MCF 10A (cell line): ENCODE results near the gene QSOX1. TPM values are rescaled to one million over a fixed set of nuclear protein-coding genes. Genes with fewer than 3 reads are reported as not detected.

ENCODE experiments used
- BruUV-seq: library from RNA; stranded (reverse); fragments of 400-500 nt; replicated peaks from 2 replicates; lab custom pipeline; 2021; lab: Mats Ljungman, UMichigan
- CTCF ChIA-PET: fragments of 300-600 bp; sonication (Branson Sonifier 250); formaldehyde crosslinking; extraction: SDS; loops from one replicate; lab custom pipeline; 2021; ENCODE audit warnings: antibody characterized with exemption, inconsistent platforms; lab: Yijun Ruan, JAX
- POLR2A ChIA-PET: fragments of 300-600, 350-650 bp; sonication (Branson Sonifier 250); formaldehyde crosslinking; extraction: SDS; loops from one replicate; lab custom pipeline; 2020; ENCODE audit warnings: antibody characterized with exemption, inconsistent platforms; lab: Yijun Ruan, JAX
- DNase-seq: peaks from one replicate; pipeline ENCODE4 v3.0.0-alpha.2; 2018; ENCODE audit not compliant: unreplicated experiment
- H3K27ac Mint-ChIP-seq: one replicate; pipeline ENCODE4 v1.8.0; 2022; ENCODE audit warnings: mild to moderate bottlenecking, low read depth, mixed read lengths; ENCODE audit not compliant: unreplicated experiment
- H3K27me3 Mint-ChIP-seq: one replicate; pipeline ENCODE4 v1.8.0; 2022; ENCODE audit warnings: mixed read lengths; ENCODE audit not compliant: insufficient read depth, unreplicated experiment
- H3K36me3 Mint-ChIP-seq: one replicate; pipeline ENCODE4 v1.8.0; 2022; ENCODE audit warnings: mild to moderate bottlenecking, moderate library complexity, mixed read lengths; ENCODE audit not compliant: insufficient read depth, unreplicated experiment
- H3K4me1 Mint-ChIP-seq: one replicate; pipeline ENCODE4 v1.8.0; 2022; ENCODE audit warnings: mixed read lengths; ENCODE audit not compliant: insufficient read depth, unreplicated experiment
- H3K4me3 Mint-ChIP-seq: one replicate; pipeline ENCODE4 v1.8.0; 2022; ENCODE audit warnings: mild to moderate bottlenecking, moderate library complexity, mixed read lengths; ENCODE audit not compliant: unreplicated experiment
- H3K9me3 Mint-ChIP-seq: one replicate; pipeline ENCODE4 v1.8.0; 2022; ENCODE audit warnings: mixed read lengths; ENCODE audit not compliant: unreplicated experiment
- intact Hi-C: fragments of 100-400 bp; cut with micrococcal nuclease; formaldehyde crosslinking; loops from 2 replicates; pipeline ENCODE4 v1.14.1; 2022
- total RNA-seq: library from RNA; stranded (reverse); gene quantifications from 2 replicates; pipeline ENCODE4 v1.2.3, GENCODE V29; 2022
- TF ChIP-seq, protein P1 (sequence below): fragments of 200-600 bp; IDR thresholded peaks from one replicate; pipeline ENCODE4 v1.8.0; 2022; ENCODE audit warnings: antibody characterized with exemption, mild to moderate bottlenecking; ENCODE audit not compliant: unreplicated experiment

QSOX1 gene
- total RNA-seq, 1 experiment from 2014 or later = 309 TPM

DNA sequence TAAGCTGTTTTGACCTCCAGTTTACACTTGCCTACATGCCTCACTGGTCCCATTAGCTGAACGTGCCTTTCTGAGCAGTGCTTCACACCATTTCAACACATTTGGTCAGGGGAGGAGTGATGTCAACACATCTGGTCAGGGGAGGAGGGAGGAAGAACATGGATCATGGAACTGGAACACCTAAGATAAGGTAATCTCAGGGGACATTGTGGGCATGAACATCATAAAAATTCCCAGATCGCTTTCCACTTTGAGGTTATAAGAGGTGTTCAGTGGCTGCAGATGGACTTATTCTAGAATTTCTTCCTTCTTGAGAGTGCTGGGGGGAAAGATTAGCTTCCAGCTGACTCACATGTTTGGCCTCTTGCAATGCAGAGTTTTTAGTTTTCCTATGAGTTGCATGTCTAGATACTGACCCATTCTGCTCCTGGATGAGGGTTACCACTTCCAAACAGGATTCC lies 2.0 kb downstream of the QSOX1 start:
- intact Hi-C loops = no loop called here
- peaks cover 8% of the 10 kb centered on the region for H3K36me3 Mint-ChIP-seq
- peak overlapping the region; percentile 98 for H3K4me3 Mint-ChIP-seq
- peak; percentile 57 for DNase-seq
- no peaks in the 10 kb centered on the region for H3K9me3 Mint-ChIP-seq
- TF ChIP-seq, protein P1, sequence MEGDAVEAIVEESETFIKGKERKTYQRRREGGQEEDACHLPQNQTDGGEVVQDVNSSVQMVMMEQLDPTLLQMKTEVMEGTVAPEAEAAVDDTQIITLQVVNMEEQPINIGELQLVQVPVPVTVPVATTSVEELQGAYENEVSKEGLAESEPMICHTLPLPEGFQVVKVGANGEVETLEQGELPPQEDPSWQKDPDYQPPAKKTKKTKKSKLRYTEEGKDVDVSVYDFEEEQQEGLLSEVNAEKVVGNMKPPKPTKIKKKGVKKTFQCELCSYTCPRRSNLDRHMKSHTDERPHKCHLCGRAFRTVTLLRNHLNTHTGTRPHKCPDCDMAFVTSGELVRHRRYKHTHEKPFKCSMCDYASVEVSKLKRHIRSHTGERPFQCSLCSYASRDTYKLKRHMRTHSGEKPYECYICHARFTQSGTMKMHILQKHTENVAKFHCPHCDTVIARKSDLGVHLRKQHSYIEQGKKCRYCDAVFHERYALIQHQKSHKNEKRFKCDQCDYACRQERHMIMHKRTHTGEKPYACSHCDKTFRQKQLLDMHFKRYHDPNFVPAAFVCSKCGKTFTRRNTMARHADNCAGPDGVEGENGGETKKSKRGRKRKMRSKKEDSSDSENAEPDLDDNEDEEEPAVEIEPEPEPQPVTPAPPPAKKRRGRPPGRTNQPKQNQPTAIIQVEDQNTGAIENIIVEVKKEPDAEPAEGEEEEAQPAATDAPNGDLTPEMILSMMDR = no peak
- H3K4me1 Mint-ChIP-seq = peaks cover 47% of the 10 kb centered on the region
- no peak overlapping the region for H3K27ac Mint-ChIP-seq
- ChIA-PET CTCF (interaction anchor here (0.5 to 7.1 kb wide), 4 partner anchors 10 to 96 kb away, joined by 3 to 57 read pairs (median 3); no protein-coding TSS in a partner anchor), POLR2A (interaction anchor here (0.7 to 6.4 kb wide), 5 partner anchors 9 to 231 kb away, joined by 3 to 106 read pairs (median 3); no protein-coding TSS in a partner anchor)
- H3K27me3 Mint-ChIP-seq = no peaks in the 10 kb centered on the region
- BruUV-seq = no TSS peak

DNA sequence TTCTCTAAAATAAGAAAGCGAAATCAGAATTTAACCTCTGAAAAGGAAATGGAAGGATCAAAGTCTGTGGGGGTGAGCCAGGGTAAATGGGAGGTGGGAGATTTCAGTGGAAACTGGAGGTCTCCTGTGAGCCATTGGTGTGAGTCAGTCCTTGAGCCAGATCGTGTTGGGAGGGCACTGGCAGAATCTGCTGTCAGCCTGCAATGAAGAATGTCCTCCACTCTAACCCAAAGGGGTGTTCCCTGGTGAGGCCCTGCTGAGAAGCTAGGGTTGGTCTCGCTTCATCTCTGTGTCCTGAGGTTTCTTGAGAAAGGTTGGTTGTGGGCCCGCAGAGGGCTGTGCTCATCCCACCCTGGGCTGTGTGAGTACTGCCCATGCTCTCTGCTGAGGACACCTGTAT lies 2.4 kb downstream of the QSOX1 start:
- ChIA-PET POLR2A (interaction anchor here (0.9 to 6.4 kb wide), 4 partner anchors 9 to 231 kb away, joined by 3 to 106 read pairs (median 4); no protein-coding TSS in a partner anchor), CTCF (interaction anchor here (0.5 to 7.1 kb wide), 7 partner anchors 10 to 80 kb away, joined by 3 to 57 read pairs (median 3); no protein-coding TSS in a partner anchor)
- TF ChIP-seq, protein P1 = no peak
- no TSS peak for BruUV-seq
- H3K36me3 Mint-ChIP-seq = peaks cover 8% of the 10 kb centered on the region
- H3K27ac Mint-ChIP-seq = no peak overlapping the region
- peak overlapping the region; percentile 98 for H3K4me3 Mint-ChIP-seq
- H3K4me1 Mint-ChIP-seq = peaks cover 43% of the 10 kb centered on the region
- H3K27me3 Mint-ChIP-seq = no peaks in the 10 kb centered on the region
- no peaks in the 10 kb centered on the region for H3K9me3 Mint-ChIP-seq
- intact Hi-C loops = no loop called here
- no peak for DNase-seq

DNA sequence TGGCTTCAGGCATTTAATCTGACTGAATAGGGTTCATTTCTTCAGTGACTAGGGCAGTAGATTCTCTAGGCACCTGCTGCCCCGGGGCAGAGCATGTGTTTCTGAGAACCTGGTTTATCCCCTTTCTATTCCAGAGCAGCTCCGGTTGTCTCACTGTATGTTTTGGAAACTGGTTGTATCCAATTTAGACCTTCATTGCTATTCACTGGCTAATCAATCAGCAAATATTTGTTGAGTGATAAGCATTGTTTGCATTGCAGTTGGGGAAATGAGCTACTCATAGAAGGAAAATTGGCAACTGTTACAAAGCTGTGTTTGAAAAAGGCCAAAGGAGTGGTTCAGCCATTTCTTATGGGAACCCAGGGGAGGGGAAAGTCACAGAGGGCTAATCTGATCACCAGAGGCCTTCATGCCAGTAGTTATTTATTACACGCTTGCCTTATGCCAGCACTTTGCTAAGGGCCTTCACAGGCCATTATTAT lies 2.9 kb downstream of the QSOX1 start:
- intact Hi-C loops = no loop called here
- H3K9me3 Mint-ChIP-seq = no peaks in the 10 kb centered on the region
- DNase-seq = no peak
- no peak overlapping the region for H3K27ac Mint-ChIP-seq
- TF ChIP-seq, protein P1 = no peak
- POLR2A ChIA-PET = interaction anchor here (1.1 to 6.4 kb wide), 3 partner anchors 8 to 232 kb away, joined by 3 to 106 read pairs (median 4); no protein-coding TSS in a partner anchor
- no peaks in the 10 kb centered on the region for H3K27me3 Mint-ChIP-seq
- peaks cover 39% of the 10 kb centered on the region for H3K4me1 Mint-ChIP-seq
- H3K36me3 Mint-ChIP-seq = peaks cover 8% of the 10 kb centered on the region
- CTCF ChIA-PET = interaction anchor here (0.6 to 7.1 kb wide), 7 partner anchors 9 to 79 kb away, joined by 3 to 57 read pairs (median 3); no protein-coding TSS in a partner anchor
- H3K4me3 Mint-ChIP-seq = no peak overlapping the region
- BruUV-seq = no TSS peak
